Endothelial cell (in vitro differentiated cells): ENCODE measurements around the gene SFXN3. TPM values are rescaled to one million over a fixed set of nuclear protein-coding genes. Genes with fewer than 3 reads are reported as not detected.
A peak's percentile ranks its signal among the peaks of the same experiment; 100 is the strongest.

ENCODE experiments used
- DNase-seq: peaks from one replicate; pipeline ENCODE4 v3.0.0; 2021; ENCODE audit warnings: low spot score
- H3K27ac Mint-ChIP-seq: one replicate; pipeline ENCODE4 v1.8.0; 2021; ENCODE audit warnings: mixed read lengths, inconsistent platforms; ENCODE audit not compliant: unreplicated experiment
- H3K27me3 Mint-ChIP-seq: one replicate; pipeline ENCODE4 v1.8.0; 2021; ENCODE audit warnings: mild to moderate bottlenecking, moderate library complexity, mixed read lengths, inconsistent platforms; ENCODE audit not compliant: unreplicated experiment
- H3K36me3 Mint-ChIP-seq: one replicate; pipeline ENCODE4 v1.8.0; 2021; ENCODE audit warnings: mild to moderate bottlenecking, low read depth, mixed read lengths, inconsistent platforms; ENCODE audit not compliant: unreplicated experiment
- H3K4me1 Mint-ChIP-seq: one replicate; pipeline ENCODE4 v1.8.0; 2021; ENCODE audit warnings: mild to moderate bottlenecking, mixed read lengths, inconsistent platforms; ENCODE audit not compliant: unreplicated experiment
- H3K4me3 Mint-ChIP-seq: one replicate; pipeline ENCODE4 v1.8.0; 2021; ENCODE audit warnings: mild to moderate bottlenecking, mixed read lengths, inconsistent platforms; ENCODE audit not compliant: unreplicated experiment
- H3K9me3 Mint-ChIP-seq: one replicate; pipeline ENCODE4 v1.8.0; 2021; ENCODE audit warnings: mixed read lengths, inconsistent platforms; ENCODE audit not compliant: unreplicated experiment
- total RNA-seq: library from RNA; stranded (reverse); fragmentation: NEBNext Ultra II Directional; extraction: Animal tissue kit (Norgen Biotek cat#: 25700); gene quantifications from one replicate; pipeline ENCODE4 v1.2.1, GENCODE V29; 2021; ENCODE audit not compliant: unreplicated experiment
- TF ChIP-seq, protein P1 (sequence below): fragments of 200-600 bp; sonication (generic); IDR thresholded peaks from one replicate; pipeline ENCODE4 v1.5.0; 2021; ENCODE audit warnings: antibody characterized with exemption; ENCODE audit not compliant: unreplicated experiment

SFXN3 gene
- total RNA-seq, 1 donor from 2014 or later = 27.1 TPM

- Mint-ChIP-seq H3K4me3 (no peak overlapping the region), H3K4me1 (peaks cover 20% of the 10 kb centered on the region), H3K9me3 (no peaks in the 10 kb centered on the region), H3K27ac (no peak overlapping the region), H3K27me3 (peaks cover 15% of the 10 kb centered on the region), H3K36me3 (peaks cover 19% of the 10 kb centered on the region)
- no peak for DNase-seq
- TF ChIP-seq, protein P1, sequence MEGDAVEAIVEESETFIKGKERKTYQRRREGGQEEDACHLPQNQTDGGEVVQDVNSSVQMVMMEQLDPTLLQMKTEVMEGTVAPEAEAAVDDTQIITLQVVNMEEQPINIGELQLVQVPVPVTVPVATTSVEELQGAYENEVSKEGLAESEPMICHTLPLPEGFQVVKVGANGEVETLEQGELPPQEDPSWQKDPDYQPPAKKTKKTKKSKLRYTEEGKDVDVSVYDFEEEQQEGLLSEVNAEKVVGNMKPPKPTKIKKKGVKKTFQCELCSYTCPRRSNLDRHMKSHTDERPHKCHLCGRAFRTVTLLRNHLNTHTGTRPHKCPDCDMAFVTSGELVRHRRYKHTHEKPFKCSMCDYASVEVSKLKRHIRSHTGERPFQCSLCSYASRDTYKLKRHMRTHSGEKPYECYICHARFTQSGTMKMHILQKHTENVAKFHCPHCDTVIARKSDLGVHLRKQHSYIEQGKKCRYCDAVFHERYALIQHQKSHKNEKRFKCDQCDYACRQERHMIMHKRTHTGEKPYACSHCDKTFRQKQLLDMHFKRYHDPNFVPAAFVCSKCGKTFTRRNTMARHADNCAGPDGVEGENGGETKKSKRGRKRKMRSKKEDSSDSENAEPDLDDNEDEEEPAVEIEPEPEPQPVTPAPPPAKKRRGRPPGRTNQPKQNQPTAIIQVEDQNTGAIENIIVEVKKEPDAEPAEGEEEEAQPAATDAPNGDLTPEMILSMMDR = no peak
Observed at GRCh38 chr10:101040851-101041250, 9.8 kb downstream of the SFXN3 start.

GRCh38 chr10:101041252-101041761, 10.3 kb downstream of the SFXN3 start:
- Mint-ChIP-seq H3K27ac (no peak overlapping the region), H3K36me3 (peaks cover 15% of the 10 kb centered on the region), H3K4me1 (peaks cover 20% of the 10 kb centered on the region), H3K9me3 (no peaks in the 10 kb centered on the region), H3K4me3 (no peak overlapping the region), H3K27me3 (peaks cover 15% of the 10 kb centered on the region)
- TF ChIP-seq, protein P1 = peak; percentile 65
- peak; percentile 77 for DNase-seq

GRCh38 chr10:101042118-101042517, 11.1 kb downstream of the SFXN3 start:
- Mint-ChIP-seq H3K4me1 (peaks cover 23% of the 10 kb centered on the region), H3K4me3 (peak overlapping the region; percentile 94), H3K9me3 (no peaks in the 10 kb centered on the region), H3K36me3 (peaks cover 11% of the 10 kb centered on the region), H3K27me3 (peaks cover 15% of the 10 kb centered on the region), H3K27ac (peak overlapping the region; percentile 100)
- TF ChIP-seq, protein P1 = no peak
- DNase-seq = no peak

- Mint-ChIP-seq H3K36me3 (peaks cover 4% of the 10 kb centered on the region), H3K27ac (peak overlapping the region; percentile 100), H3K27me3 (peaks cover 15% of the 10 kb centered on the region), H3K9me3 (no peaks in the 10 kb centered on the region), H3K4me1 (peaks cover 23% of the 10 kb centered on the region), H3K4me3 (peak overlapping the region; percentile 94)
- TF ChIP-seq, protein P1 = no peak
- DNase-seq = peak; percentile 92
Observed at GRCh38 chr10:101042667-101043362, 11.8 kb downstream of the SFXN3 start.

- Mint-ChIP-seq H3K27me3 (peaks cover 12% of the 10 kb centered on the region), H3K9me3 (no peaks in the 10 kb centered on the region), H3K27ac (peak overlapping the region; percentile 100), H3K4me3 (peak overlapping the region; percentile 94), H3K4me1 (peaks cover 21% of the 10 kb centered on the region), H3K36me3 (no peaks in the 10 kb centered on the region)
- TF ChIP-seq, protein P1 = no peak
- no peak for DNase-seq
Observed at GRCh38 chr10:101043363-101043707, 12.3 kb downstream of the SFXN3 start.
